22Rv1 (cell line): ENCODE measurements around the gene TCL1B.

Source experiments
- ZFX ChIP-seq: fragments of 450-650 bp; IDR thresholded peaks from 2 replicates; pipeline ENCODE4 v1.6.1; 2017; ENCODE audit warnings: antibody characterized with exemption, borderline replicate concordance
- TF ChIP-seq, protein P1 (sequence below): fragments of 450-650 bp; IDR thresholded peaks from 2 replicates; pipeline ENCODE4 v1.5.1; 2017; ENCODE audit warnings: mild to moderate bottlenecking

DNA sequence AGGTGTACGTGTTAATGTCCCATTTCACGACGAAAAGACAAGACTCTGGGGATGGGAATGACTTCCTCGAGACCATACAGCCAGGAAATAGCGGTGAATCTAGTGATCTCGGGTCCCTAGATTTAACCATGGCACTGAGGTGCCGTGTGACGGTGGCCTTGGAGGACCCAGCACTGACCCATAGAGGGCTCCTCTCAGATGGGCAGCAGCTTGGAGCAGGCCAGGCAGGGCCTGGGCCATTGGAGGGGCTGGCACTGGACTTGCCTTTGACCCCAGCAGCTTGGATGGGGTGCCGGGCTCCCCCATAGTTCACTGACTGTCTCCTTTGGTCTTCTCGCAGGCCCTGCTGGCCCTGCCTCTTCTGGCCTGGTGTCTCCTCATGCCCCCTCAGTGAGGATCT, 5.4 kb downstream of the TCL1B start:
- TF ChIP-seq, protein P1, sequence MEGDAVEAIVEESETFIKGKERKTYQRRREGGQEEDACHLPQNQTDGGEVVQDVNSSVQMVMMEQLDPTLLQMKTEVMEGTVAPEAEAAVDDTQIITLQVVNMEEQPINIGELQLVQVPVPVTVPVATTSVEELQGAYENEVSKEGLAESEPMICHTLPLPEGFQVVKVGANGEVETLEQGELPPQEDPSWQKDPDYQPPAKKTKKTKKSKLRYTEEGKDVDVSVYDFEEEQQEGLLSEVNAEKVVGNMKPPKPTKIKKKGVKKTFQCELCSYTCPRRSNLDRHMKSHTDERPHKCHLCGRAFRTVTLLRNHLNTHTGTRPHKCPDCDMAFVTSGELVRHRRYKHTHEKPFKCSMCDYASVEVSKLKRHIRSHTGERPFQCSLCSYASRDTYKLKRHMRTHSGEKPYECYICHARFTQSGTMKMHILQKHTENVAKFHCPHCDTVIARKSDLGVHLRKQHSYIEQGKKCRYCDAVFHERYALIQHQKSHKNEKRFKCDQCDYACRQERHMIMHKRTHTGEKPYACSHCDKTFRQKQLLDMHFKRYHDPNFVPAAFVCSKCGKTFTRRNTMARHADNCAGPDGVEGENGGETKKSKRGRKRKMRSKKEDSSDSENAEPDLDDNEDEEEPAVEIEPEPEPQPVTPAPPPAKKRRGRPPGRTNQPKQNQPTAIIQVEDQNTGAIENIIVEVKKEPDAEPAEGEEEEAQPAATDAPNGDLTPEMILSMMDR = no peak
- TF ChIP-seq ZFX = no peak
